ENCODE measurements around the gene CCDC171.

GRCh38 chr9:15782106-15782505 lies 229.3 kb downstream of the CCDC171 start:
- TF ChIP-seq EZH2 (IDR thresholded peaks at IDR 0.05; ENCODE audit: borderline replicate concordance) (no peak), CTCF (IDR thresholded peaks at IDR 0.05; ENCODE audit: poor library complexity) (no peak)

Data from hepatocyte (in vitro differentiated cells).